Activated CD4-positive, alpha-beta T cell treated with anti-CD3 and anti-CD28 coated beads, Interleukin-10, Interleukin-2, amounts not matched to agents 100 ng/mL and 50 ng/mL, durations not matched to agents 16 hours and 8 hours (primary cell): ENCODE results near the gene SMIM10L2A.
A peak's percentile ranks its signal among the peaks of the same experiment; 100 is the strongest.
"Not testable (repeated sequence)": the region's sequence is repeated elsewhere in the genome, so short reads cannot be mapped to it uniquely, and the experiment has no call there.

Experiments used
- DNase-seq: peaks from one replicate; pipeline ENCODE4 v3.0.0-alpha.2; 2020

The SMIM10L2A gene

DNA sequence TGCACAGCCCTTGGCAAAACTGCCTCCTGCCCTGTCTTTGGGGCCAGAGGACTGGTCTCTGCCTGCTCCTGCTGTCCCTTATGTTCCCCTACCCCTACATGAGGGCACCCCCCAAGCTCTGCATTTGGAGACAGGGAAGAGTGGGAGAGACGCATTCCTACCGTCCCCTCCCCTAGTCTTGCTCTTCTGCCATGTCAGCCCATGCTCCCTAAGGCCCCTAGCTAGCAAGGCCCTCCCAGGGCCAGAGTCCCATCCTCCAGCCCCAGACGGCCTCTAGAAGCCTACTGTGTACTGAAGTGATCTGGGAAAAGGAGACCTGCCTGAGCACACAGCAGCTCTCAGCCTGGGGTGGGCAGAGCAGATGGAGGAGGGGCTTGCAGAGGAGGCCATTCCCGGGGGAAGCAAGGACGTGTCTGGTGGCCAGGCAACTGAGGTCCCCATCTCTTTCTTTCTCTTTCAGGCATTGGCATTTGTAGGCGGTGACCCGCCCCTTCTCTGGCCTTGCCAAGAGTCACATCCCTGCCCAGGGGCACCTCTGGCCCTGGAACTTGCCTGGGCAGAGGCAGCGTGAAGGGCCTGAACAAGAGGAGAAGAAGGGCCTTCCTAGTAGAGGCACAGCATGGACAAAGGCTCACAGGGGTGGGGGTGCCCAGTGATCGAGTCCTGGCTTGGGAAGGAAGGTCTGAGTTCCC, 1.6 kb downstream of the SMIM10L2A start:
- not testable (repeated sequence) for DNase-seq

DNA sequence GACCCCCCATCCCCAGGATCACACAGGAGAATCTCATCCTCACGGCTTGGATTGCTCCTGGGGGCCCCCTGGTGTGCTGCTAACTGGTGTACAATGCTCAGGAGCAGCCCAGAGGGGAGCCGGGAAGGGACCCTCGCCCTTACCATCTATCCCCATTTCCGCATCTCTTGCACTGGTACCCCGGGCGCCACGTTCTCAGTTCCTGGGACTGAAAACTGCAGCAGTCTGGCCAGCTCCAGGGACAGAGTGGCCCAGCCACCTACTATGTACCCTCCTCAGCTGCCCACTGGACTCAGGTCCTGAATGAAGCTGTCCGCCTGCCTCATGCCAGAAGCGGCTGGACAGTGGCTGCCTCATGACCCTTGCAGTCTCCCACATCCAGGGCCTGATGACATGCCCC, 2.7 kb downstream of the SMIM10L2A start:
- no peak for DNase-seq

DNA sequence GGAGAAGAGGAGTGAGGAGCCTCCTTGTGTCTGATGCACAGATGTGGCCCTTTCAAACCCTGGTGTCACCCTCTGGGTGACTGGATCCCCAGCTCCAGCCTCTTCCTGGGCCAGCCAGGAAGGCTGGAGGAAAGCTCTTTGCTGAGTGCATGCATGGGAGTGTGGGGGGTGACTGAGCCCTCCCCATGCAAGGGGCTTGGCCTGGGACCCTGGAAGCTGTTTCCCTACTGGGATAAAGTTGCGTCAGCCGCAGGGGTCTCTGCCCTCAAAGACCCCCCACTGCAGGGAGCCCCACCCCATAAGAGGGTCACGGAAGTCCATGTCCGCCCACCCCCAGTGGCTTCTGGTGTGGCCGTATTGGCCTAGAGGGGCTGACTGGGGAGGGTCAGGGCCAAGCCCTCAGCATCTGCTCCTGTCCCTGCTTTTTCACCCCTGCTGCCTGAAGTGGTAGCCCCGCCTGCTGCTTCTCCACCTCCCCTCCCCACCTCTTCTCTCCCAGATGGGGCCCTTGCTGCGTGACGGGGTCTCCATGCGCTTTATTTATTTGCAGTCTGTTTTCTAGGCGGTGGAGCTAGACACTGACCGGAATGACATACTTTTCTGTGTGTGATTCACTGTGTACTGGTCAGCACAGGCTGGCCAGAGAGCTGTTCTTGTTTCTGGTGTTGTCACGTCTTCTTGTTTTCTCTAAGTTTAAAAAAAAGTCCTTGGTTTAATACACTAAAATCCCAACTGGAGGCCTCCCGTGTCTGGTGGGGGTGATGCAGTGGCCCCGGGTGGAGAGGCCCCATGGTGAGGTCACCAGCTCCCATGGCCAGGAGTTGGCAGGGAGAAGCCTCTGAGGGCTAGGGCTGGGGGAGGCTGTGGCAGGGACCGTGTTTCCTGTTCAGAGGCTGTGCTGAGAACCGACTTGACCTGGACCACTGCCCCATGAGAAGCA, 3.6 kb downstream of the SMIM10L2A start:
- no peak for DNase-seq

DNA sequence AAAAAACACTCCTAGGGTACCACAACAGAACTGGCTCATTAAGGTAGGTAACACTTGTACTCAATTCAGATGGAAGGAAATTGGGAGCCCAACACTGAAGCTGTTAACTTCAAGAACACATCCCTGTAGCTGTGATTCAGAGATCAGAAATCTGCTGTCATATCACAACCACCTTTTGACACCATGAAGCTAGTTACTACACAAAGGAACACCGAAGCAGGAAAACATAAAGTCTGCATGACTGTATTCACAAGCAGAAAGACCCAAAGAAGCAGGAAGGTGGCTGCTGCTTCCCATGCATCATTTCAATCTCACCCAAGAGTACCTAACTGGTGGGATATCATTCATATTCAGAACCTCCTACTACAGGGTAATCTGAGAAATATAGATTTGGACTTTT, 7.7 kb downstream of the SMIM10L2A start:
- peak; percentile 38 for DNase-seq

DNA sequence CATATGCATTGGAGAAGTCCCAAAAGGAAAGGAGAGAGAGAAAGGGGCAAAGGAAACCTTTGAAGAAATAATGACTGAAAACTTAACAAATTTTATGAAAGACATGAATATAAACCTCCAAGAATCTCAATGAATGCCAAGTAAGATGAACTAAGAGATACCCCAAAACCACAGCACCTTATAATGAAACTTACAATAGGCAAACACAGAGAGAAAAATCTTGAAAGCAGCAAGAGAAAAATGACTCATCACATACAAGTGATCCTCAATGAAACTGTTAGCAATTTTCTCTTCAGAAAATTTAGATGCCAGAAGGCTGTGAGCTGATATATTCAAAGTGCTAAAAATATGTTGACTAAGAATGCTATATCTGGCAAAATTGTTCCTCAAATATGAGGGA, 10.1 kb downstream of the SMIM10L2A start:
- peak; percentile 62 for DNase-seq

DNA sequence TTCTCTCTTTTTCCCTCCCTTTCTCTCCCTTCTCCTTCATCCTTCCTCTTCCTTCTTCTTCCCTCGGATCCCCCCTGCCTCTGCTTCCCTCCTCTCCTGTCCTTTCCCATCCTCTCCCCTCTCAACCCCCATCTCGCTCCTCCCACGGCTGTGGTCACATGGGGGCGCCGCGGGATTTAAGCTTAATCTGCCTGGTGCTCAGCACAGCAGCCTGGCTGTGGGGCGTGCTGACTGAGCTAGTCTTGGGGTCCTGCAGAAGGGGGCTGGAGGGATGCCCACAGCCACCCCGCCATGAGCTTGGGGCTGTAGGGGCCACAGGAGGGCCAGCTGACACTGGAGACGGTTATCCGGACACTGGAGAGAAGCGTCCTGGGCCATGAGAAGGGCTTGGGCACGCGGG, 10.7 kb downstream of the SMIM10L2A start:
- no peak for DNase-seq

DNA sequence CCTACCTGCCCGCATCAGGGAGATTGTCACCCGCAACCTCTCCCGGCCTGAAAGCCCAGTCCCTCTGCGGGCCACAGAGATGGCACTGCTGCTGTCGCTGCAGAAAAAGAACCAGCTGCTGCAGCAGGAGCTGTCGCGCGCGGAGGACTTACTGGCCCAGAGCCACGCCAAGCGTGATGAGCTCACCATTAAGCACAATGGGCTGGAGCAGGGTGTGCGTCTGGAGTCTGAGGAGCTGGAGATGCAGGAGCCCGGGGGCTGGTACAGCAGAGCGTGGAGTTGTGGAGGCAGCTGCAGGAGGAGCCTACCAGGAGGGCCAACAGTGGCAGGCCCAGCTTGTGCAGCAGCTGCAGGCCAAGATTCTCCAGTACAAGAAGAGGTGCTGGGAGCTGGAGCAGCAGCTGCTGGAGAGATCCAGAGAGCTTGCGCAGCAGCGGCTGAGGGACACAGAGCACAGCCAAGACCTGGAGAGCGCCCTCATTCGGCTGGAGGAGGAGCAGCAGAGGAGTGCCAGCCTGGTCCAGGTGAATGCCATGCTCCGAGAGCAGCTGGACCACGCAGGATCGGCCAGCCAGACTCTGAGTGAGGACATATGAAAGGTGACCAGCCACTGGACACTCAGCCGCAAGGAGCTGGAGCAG, 11.3 kb downstream of the SMIM10L2A start:
- no peak for DNase-seq

DNA sequence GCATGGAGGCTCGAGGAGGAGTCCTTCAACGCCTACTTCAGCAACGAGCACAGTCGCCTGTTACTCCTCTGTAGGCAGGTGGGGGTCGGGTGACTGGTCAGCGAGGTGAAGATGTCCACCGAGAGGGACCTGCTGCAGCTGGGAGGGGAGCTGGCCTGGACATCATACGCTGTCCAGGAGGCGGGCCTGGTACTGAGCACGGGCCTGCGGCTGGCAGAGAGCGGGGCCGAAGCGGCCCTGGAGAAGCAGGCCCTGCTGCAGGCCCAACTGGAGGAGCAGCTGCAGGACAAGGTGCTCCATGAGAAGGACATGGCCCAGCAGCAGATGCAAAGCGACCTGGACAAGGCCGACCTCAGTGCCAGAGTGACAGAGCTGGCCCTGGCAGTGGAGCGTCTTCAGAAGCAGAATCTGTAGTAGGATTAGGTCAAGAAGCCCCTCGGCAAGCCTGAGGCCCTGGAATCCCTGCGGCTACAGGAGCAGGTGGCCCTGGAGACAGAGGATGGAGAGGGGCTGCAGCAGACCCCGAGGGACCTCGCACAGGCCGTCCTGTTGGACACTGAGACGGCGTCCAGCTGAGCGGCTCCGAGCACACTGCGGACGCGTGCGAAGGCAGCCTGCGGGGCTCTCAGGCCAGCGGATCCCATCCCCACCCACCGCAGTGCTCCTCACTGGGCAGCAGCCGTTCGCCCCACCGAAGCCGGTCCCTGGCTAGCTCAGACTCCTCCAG, 11.9 kb downstream of the SMIM10L2A start:
- no peak for DNase-seq

DNA sequence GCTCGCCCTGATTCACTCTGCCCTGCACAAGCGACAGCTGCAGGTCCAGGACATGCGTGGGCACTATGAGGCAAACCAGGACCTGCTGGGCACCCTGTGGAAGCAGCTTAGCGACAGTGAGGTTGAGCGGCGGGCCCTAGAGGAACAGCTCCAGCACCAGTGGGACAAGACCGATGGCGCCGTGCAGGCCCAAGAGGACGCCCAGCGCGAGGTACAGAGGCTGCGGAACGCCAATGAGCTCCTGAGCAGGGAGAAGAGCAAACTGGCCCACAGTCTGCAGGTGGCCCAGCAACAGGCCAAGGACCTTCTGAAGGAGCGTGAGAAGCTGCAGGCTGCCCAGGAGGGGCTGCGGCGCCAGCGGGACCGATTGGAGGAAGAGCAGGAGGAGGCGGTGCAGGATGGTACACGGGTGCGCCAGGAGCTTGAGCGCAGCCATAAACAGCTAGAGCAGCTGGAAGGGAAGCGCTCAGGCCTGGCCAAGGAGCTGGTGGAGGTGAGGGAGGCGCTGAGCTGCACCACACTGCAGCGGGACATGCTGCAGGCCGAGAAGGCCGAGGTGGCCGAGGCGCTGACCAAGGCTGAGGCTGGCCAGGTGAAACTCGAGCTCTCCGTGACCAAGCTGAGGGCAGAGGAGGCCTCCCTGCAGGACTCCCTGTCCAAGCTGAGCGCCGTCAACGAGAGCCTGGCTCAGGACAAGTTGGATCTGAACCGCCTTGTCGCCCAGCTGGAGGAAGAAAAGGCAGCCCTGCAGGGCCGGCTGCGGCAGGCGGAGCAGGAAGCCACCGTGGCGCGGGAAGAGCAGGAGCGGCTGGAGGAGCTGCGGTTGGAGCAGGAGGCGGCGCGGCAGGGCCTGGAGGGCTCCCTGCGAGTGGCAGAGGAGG, 12.8 kb downstream of the SMIM10L2A start:
- DNase-seq: no peak

DNA sequence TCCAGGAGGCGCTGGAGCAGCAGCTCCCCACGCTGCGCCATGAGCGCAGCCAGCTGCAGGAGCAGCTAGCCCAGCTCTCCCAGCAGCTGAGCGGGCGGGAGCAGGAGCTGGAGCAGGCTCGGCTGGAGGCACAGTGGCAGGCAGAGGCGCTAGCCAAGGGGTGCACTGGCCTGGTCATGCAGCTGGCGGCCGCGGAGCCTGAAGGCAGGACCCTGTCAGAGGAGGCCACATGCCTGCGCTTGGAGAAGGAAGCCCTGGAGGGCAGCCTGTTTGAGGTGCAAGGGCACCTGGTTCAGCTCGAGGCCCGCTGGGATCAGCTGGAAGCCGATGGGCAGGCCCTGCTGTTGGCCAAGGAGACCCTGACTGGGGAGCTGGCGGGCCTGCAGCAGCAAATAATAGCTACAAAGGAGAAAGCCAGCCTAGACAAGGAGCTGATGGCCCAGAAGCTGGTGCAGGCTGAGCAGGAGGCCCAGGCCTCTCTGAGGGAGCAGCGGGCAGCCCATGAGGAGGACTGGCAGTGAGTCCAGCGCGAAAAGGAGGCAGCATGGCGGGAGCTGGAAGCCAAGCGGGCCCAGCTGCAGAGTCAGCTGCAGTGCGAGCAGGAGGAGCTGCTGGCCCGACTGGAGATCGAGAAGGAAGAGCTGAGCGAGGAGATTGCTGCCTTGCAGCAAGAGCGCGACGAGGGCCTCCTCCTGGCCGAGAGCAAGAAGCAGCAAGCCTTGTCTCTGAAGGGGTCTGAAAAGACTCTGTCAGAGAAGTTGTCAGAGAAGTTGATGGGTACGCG, 13.6 kb downstream of the SMIM10L2A start:
- no peak for DNase-seq

DNA sequence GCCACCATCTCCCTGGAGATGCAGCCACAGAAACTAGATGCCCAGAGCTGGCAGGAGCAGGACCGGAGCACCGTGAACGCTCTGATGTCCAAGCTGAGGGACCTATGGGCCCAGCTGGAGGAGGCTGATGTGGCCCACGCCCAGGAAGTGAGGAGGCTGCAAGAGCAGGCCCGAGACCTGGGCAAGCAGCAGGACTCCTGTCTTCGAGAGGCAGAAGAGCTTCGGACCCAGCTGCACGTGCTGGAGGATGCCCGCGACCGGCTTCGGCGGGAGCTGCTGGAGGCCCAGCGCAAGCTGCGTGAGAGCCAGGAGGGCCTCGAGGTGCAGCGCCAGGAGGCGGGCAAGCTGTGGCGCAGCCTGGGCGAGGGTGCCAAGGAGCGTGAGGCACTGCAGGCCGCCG, 14.2 kb downstream of the SMIM10L2A start:
- DNase-seq: no peak

DNA sequence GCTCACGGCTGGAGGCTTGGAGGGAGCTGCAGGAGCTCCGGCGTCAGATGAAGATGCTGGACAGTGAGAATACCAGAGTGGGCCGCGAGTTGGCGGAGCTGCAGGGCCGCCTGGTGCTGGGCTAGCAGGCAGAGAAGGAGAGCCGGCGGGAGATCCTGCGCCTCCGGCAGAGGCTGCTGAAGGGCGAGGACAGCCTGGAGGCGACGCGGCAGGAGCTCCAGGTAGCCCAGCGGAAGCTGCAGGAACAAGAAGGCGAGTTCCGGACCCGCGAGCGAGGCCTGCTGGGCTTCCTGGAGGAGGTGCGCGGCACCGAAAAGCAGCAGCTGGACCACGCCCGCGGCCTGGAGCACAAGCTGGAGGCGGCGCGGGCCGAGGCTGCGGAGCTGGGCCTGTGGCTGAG, 14.7 kb downstream of the SMIM10L2A start:
- DNase-seq: no peak

DNA sequence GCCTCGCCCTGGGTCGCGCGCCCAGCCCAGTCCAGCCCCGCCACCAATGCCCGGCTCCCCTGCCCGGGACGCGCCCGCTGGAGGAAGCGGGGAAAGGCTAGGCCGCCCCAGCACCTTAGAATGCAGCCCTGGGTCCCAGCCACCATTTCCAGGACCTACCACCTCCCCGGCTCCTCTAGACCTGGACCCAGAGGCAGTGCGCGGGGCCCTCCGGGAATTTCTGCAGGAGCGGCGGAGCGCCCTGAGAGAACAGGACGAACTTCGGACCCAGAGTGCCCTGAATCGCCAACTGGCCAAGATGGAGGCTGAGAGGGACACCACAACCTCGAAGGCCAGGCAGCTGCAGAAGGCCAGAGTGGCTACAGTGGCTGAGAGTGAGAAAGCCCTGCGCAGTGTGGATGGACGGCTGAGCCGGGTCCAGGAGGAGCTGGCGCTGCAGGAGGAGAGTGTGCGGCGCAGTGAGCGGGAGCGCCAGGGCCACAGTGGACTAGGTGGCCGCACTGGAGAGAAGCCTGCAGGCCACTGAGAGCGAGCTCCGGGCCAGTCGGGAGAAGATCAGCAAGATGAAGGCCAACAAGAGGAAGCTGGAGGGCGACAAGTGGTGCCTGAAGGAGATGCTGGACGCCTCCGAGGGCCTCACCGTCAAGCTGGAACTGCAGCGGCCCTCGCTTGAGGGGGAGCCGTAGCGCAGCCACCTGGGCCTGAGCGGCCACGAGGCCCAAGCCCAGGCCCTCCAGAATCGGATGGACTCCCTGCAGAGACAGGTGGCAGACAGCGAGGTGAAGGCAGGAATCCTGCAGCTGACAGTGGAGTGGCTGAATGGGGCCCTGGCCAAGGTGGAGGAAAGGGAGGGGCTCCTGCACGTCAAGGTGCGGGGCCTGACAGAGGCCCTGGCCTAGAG, 15.5 kb downstream of the SMIM10L2A start:
- no peak for DNase-seq

DNA sequence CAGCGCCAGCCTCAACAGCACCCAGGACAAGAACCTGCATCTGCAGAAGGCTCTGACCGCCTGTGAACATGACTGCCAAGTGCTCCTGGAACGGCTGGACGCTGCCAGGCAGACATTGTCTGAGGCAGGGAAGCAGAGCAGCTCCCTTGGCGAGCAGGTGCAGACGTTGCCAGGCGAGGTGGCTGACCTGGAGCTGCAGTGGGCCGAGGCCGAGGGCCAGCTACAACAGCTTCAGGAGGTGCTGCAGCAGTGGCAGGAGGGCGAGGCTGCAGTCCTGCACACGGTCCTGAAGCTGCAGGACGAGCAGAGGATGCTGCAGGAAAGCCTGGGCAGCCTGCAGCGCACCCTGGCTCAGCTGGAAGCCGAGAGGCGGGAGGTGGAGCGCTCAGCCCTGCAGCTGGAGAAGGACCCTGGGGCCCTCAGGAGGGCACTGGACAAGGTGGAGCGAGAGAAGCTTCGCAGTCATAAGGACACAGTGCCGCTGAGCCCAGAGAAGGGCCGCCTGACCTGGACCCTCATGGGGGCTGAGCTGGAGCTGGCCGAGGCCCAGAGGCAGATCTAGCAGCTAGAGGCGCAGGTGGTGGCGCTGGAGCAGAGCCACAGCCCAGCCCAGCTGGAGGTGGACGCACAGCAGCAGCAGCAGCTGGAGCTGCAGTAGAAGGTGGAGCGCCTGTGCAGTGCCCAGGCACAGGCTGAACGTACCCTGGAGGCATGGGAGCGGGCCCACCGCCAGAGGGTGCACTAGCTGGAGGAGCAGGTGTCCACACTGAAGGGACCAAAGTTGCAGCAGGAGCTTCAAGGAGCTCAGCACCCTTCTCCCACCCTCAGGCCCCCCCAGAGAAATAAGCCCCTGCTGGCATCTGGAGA, 16.4 kb downstream of the SMIM10L2A start:
- DNase-seq: peak; percentile 17

DNA sequence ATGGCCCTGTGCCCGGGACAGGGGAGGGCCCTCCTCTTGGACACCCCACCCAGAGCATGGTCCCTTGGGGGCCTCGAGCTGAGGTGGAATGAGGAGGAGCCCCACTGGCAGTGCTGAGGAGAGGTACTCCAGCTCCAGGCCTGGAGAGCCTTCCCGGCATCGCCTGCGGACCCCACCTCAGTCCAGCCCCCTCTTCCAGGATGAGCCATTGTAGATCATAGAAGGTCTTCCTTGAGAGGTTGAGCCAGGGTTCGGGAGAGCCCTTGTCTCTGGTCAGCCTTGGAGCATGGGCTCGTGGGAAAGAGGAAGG, 16.9 kb downstream of the SMIM10L2A start:
- DNase-seq: no peak

DNA sequence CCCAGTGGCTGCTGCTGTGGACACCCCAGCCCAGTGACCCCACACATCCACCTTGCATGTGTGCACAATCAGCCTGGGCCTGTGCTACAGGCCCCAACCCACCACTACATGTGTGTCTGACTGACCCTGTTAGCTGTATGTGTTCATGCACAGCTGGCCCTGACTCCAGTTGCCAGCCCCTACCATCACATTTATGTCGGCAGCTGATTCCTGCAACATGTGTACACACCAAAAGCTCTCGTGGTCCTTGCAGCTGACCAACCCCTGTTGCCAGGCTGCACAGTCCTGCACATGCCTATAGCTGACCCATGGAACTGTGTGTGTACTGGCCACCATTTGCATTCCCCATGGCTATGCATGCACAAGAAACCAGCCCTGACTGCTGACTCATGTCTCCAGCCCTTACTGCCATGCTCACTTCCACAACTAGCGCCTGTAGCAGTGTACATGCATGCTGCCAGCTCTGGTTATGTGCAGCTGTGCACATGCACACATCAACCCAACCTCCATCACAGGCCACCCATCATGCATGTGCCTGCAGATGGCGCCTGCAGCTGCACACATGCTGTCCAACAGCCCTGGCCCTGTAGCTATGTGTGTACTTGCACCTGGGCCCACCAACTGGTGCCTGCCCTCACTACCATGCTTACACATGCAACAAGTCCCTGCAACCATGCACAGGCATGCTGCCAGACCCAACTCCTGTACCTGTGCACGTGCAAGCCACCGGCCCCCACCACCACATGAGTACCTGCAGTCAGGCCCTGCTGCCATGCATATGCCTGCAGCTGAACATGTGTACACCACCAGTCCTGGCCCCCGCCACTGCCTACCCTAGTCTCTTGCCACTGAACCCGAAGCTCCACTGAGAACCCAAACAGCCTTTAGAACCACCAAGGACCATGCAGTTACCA, 28.1 kb downstream of the SMIM10L2A start:
- no peak for DNase-seq

DNA sequence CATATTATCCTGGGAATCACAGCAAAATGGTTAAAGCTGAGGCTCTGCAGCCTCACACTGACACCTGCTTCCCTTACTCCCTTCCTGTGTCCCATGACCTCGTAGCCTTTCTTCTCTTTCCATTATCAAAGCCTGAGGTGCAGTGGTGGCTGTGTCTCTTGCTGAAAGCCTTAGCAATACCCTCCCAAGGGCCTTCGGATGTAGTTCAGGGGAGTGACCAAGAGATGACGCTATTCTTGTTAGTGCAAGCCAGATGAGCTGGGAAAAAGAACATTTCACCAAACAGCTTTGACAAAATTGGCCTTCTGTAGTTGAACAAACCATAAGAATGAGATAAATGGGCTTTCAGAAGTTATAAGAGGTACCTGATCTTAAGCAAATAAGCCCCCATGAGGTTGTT, 31.6 kb downstream of the SMIM10L2A start:
- DNase-seq: no peak

DNA sequence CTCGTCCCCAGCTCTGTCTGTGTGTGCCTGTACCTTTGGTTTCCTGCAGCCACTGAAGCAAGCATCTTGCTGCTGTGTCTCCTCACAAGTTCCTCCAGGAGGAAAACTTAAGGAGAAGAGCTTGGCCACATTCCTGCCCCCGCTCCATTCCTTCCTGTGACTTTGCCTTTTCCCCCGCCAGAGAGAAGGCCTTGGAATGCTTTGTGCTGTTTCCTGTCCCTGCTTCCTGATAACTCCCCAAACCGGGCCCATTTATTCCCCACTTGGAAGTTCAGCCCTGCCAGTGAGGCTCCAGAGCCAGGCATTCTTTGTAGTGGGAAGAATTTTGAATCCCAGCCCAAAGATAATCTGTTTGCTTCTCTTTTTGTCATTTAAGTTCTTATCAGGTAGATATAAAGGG, 33.1 kb downstream of the SMIM10L2A start:
- no peak for DNase-seq
